Gastrocnemius medialis (tissue), 4 donors: Measurements from ENCODE around the gene TCF4. TPM values are rescaled to one million over a fixed set of nuclear protein-coding genes. Genes with fewer than 3 reads are reported as not detected.

Source experiments
- ATAC-seq, 2 donors: fragments of 150-250 bp; one replicate each; pipeline ENCODE4 v1.9.1; 2016
- DNase-seq, 2 donors: peaks; one replicate each; pipeline ENCODE4 v3.0.0-alpha.2; 2019
- H3K27ac ChIP-seq, 4 donors: fragments of 200-600 bp; sonication (generic); 1 replicate in 1 of 4; 2 replicates in 3 of 4; pipeline ENCODE4 v1.5.1; 2016 to 2018; ENCODE audit warnings: mild to moderate bottlenecking in 2 of 4, moderate library complexity in 1 of 4
- H3K27me3 ChIP-seq, 3 donors: fragments of 200-600 bp; sonication (generic) in 2 of 3; 1 replicate in 1 of 3; 2 replicates in 2 of 3; pipeline versions ENCODE4 v1.5.1 to v1.6.0; 2016 to 2019; ENCODE audit warnings: mild to moderate bottlenecking in 1 of 3, moderate library complexity in 1 of 3
- H3K36me3 ChIP-seq, 2 donors: fragments of 200-600 bp; sonication (generic) in 1 of 2; one replicate each; pipeline ENCODE4 v1.5.1; 2017 to 2018
- H3K4me1 ChIP-seq, 2 donors: fragments of 200-600 bp; sonication (generic) in 1 of 2; one replicate each; pipeline ENCODE4 v1.5.1; 2016 to 2017; ENCODE audit warnings: mild to moderate bottlenecking in 2 of 2
- H3K4me3 ChIP-seq, 4 donors: fragments of 200-600 bp; sonication (generic) in 3 of 4; 1 replicate in 1 of 4; 2 replicates in 3 of 4; pipeline ENCODE4 v1.5.1; 2016 to 2019; ENCODE audit warnings: mild to moderate bottlenecking in 2 of 4
- H3K9me3 ChIP-seq, 3 donors: fragments of 200-600 bp; sonication (generic) in 2 of 3; 1 replicate in 1 of 3; 2 replicates in 2 of 3; pipeline ENCODE4 v1.5.1; 2016 to 2019
- POLR2A ChIP-seq, 2 donors: fragments of 450-650 bp; IDR thresholded peaks; one replicate each; pipeline ENCODE4 v1.6.1; 2017; ENCODE audit warnings: antibody characterized with exemption in 2 of 2, mild to moderate bottlenecking in 2 of 2, moderate library complexity in 2 of 2
- in situ Hi-C, 4 donors: fragments of 200-750 bp; cut with MboI; loops; one replicate each; pipeline versions ENCODE4 v1.15.0 to v1.8.0; 2017; ENCODE audit warnings: low sequenced_read_pairs in 4 of 4
- intact Hi-C: fragments of 100-400 bp; cut with DNase I; formaldehyde crosslinking; loops from one replicate; pipeline ENCODE4 v1.15.1; 2023; ENCODE audit warnings: low total_unique reads
- total RNA-seq, 4 donors: library from RNA; depleted of rRNA; stranded (reverse); fragments of >200 nt; gene quantifications; one replicate each; pipeline versions ENCODE4 v1.1.0 to v1.2.3, GENCODE V29; 2016
- TF ChIP-seq, protein P1 (sequence below), 5 experiments: fragments of 450-650 bp in 3 of 5; fragments of 200-600 bp in 2 of 5; sonication (generic) in 2 of 5; IDR thresholded peaks in 4 of 5; conservative IDR thresholded peaks in 1 of 5; 1 replicate in 4 of 5; 2 replicates in 1 of 5; pipeline ENCODE4 v1.5.1; 2016 to 2019; ENCODE audit warnings: antibody characterized with exemption in 5 of 5, mild to moderate bottlenecking in 3 of 5, moderate library complexity in 3 of 5

TCF4 gene
- total RNA-seq, 4 donors from 2014 or later = 40.3 to 60.6 (median 53.6) TPM

DNA sequence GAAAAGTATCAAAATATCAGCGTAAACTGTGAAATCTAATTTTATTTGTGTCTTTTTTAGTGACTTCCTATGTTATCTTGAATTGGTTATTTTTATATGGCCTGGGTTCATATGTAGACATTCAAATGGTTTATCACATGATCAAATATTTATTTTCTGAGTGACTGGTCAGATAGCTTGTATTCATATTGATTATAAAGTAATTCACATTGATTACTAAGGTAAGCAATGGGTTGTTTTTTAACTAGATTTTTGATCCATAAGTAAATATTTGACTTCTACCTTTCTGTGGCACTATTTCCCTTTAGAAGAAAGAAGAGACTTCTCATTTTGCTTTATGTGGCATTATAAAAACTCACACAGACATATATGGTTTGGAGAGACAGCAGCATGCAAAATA is 260.5 kb downstream of the TCF4 start:
- no peak for TF ChIP-seq POLR2A (IDR thresholded peaks at IDR 0.05)
- TF ChIP-seq, protein P1, sequence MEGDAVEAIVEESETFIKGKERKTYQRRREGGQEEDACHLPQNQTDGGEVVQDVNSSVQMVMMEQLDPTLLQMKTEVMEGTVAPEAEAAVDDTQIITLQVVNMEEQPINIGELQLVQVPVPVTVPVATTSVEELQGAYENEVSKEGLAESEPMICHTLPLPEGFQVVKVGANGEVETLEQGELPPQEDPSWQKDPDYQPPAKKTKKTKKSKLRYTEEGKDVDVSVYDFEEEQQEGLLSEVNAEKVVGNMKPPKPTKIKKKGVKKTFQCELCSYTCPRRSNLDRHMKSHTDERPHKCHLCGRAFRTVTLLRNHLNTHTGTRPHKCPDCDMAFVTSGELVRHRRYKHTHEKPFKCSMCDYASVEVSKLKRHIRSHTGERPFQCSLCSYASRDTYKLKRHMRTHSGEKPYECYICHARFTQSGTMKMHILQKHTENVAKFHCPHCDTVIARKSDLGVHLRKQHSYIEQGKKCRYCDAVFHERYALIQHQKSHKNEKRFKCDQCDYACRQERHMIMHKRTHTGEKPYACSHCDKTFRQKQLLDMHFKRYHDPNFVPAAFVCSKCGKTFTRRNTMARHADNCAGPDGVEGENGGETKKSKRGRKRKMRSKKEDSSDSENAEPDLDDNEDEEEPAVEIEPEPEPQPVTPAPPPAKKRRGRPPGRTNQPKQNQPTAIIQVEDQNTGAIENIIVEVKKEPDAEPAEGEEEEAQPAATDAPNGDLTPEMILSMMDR (IDR thresholded peaks at IDR 0.05 in 4 of 5, conservative IDR thresholded peaks at IDR 0.05 in 1 of 5) = no peak
- Histone ChIP-seq H3K27me3 (no peaks in the 10 kb centered on the region), H3K9me3 (no peaks in the 10 kb centered on the region), H3K4me3 (no peak overlapping the region), H3K4me1 (peaks cover 45 to 58% of the 10 kb centered on the region in 2 donors), H3K36me3 (no peaks in the 10 kb centered on the region), H3K27ac (peak overlapping the region; percentile 63 to 95 (median 93))
- intact Hi-C loops (no loop called here), in situ Hi-C loops (loop anchor here (10.0 to 25.0 kb wide), 4 partner anchors 77 to 1235 kb away; partner anchors contain the start of gene TCF4 (in 3 of the 4))
- ATAC-seq (no peak), DNase-seq (no peak)

DNA sequence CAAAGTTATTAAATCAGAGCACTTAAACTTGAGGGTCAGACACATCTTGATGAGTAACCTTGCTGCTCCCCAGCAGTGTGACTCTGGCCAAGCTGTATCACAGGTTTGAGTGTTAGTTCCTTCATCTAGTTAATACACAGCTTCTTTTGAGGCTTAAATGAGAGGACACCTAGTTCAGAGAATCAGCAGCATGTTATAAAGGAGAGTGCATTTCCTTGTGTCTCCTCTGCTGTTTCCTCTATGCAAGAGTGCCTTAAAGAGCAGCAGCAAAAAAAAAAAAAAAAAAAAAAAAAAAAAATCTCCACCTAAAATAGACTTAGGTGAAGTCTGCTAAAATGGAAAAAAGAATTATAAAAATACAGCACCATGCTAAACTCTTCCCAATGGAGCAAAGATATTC is 261.9 kb downstream of the TCF4 start:
- H3K4me3 ChIP-seq = no peak overlapping the region
- H3K27me3 ChIP-seq = no peaks in the 10 kb centered on the region
- peaks cover 45 to 53% of the 10 kb centered on the region in 2 donors for H3K4me1 ChIP-seq
- no peaks in the 10 kb centered on the region for H3K9me3 ChIP-seq
- TF ChIP-seq, protein P1 (IDR thresholded peaks at IDR 0.05 in 4 of 5, conservative IDR thresholded peaks at IDR 0.05 in 1 of 5) = no peak
- TF ChIP-seq POLR2A (IDR thresholded peaks at IDR 0.05) = no peak
- intact Hi-C loops (no loop called here), in situ Hi-C loops (loop anchor here (10.0 to 25.0 kb wide), 4 partner anchors 79 to 1236 kb away; partner anchors contain the start of gene TCF4 (in 3 of the 4))
- DNase-seq (no peak), ATAC-seq (no peak)
- H3K36me3 ChIP-seq = no peaks in the 10 kb centered on the region
- H3K27ac ChIP-seq = peak overlapping the region; percentile 54 to 95 (median 93)

DNA sequence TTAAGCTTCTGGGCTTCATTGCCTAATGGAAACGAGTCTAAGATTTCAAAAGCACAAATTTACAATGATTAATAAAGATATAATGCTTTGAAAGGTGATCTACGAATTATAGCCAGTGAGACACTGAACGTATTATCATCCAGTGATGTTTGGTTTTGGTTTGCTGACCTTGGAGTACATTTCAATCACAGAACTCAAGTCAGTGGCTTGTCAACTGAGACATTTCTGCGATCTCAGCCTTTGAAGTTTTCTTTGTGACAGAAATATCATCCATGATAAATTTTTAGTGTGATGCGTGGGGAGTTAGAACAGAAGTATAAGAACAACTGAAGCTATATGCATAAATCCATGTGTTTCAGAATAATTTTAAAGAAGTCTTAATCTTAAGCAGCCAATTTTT is 263.8 kb downstream of the TCF4 start:
- no peaks in the 10 kb centered on the region for H3K27me3 ChIP-seq
- H3K9me3 ChIP-seq = no peaks in the 10 kb centered on the region
- peaks cover 51 to 54% of the 10 kb centered on the region in 2 donors for H3K4me1 ChIP-seq
- no peaks in the 10 kb centered on the region for H3K36me3 ChIP-seq
- ATAC-seq (no peak), DNase-seq (no peak)
- TF ChIP-seq, protein P1 (IDR thresholded peaks at IDR 0.05 in 4 of 5, conservative IDR thresholded peaks at IDR 0.05 in 1 of 5) = no peak
- no peak for TF ChIP-seq POLR2A (IDR thresholded peaks at IDR 0.05)
- in situ Hi-C loops (loop anchor here (5.0 to 25.0 kb wide), 6 partner anchors 77 to 261 kb away; partner anchors contain the start of gene TCF4 (in 3 of the 4)), intact Hi-C loops (loop anchor here (5.0 kb wide), 3 partner anchors 72 to 458 kb away; no protein-coding TSS in a partner anchor)
- H3K27ac ChIP-seq = peak overlapping the region; percentile 93 to 95 (median 94)
- H3K4me3 ChIP-seq = peak overlapping the region in 2 of 4 donors; percentile 68 to 78

DNA sequence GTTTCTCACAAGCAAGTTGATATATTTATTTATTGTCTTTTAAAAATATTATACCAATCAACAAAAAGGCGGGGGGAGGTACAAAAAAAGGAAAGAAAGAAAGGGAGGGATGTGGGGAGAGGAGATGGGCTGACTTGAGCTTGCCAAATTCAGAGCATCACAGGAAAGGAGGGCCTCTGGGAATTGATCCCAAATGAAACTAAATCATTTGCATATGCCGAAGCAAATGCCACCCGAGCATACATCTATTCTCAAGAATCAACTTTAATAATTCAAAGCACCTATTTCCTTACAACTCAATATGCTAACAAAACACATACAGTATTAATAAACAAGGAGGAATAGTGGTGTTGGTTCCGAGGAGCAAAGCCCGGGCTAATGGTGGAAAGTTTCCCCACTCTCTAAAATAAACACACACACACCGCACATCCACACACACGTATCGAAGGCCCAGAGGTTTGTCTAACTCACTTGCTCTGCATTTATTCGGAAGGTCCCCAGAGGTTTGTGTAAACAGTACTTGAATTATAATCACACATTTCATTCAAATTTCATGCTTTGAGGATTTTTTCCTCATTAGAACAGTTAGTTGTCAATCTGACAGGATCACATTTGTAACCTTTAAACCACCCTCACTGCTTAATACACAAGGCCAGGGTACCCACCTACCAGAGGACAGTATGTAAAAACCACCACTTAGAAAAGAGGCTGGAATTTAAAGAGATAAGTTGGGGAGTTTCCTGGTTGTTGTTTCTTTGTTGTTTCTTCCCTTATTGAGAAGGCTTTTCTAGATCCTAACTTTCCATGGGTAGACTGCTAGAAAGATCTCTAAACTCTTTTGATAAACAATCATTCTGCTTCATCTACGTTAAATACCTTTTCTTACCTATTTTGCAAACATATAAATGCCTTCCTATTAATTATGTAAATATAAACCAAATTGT is 264.7 kb downstream of the TCF4 start:
- Histone ChIP-seq H3K4me1 (peaks cover 50 to 54% of the 10 kb centered on the region in 2 donors), H3K27me3 (no peaks in the 10 kb centered on the region), H3K27ac (peak overlapping the region; percentile 93 to 95 (median 94)), H3K36me3 (no peaks in the 10 kb centered on the region), H3K4me3 (peak overlapping the region; percentile 57 to 82 (median 73)), H3K9me3 (no peaks in the 10 kb centered on the region)
- ATAC-seq = no peak
- in situ Hi-C loops = loop anchor here (5.0 to 25.0 kb wide), 6 partner anchors 76 to 261 kb away; partner anchors contain the start of gene TCF4 (in 3 of the 4)
- no peak for DNase-seq
- intact Hi-C loops = loop anchor here (2.0 to 5.0 kb wide), 4 partner anchors 71 to 459 kb away; partner anchors contain the start of gene TCF4
- TF ChIP-seq, protein P1 (IDR thresholded peaks at IDR 0.05 in 4 of 5, conservative IDR thresholded peaks at IDR 0.05 in 1 of 5) = no peak
- no peak for TF ChIP-seq POLR2A (IDR thresholded peaks at IDR 0.05)
